IMR-90 (cell line): Measurements from ENCODE around the gene NTRK3.

Experiments used
- MAFK ChIP-seq: IDR thresholded peaks from 2 replicates; pipeline ENCODE4 v1.6.1; 2012; ENCODE audit warnings: low read depth, low read length, improper control_type of control experiment
- NFE2L2 ChIP-seq: fragments of 150-350 bp; IDR thresholded peaks from 2 replicates; pipeline ENCODE4 v1.6.1; 2016; ENCODE audit warnings: low read depth, mild to moderate bottlenecking, low read length
- POLR2A ChIP-seq: IDR thresholded peaks from 2 replicates; pipeline ENCODE4 v1.6.1; 2012; ENCODE audit warnings: mild to moderate bottlenecking, low read depth, low read length
- TF ChIP-seq, protein P1 (sequence below): conservative IDR thresholded peaks from 2 replicates; pipeline ENCODE4 v1.5.1; 2012; ENCODE audit warnings: mild to moderate bottlenecking, low read depth, low read length, improper control_type of control experiment

GRCh38 chr15:88113613-88114308 lies 142.8 kb downstream of the NTRK3 start:
- TF ChIP-seq, protein P1, sequence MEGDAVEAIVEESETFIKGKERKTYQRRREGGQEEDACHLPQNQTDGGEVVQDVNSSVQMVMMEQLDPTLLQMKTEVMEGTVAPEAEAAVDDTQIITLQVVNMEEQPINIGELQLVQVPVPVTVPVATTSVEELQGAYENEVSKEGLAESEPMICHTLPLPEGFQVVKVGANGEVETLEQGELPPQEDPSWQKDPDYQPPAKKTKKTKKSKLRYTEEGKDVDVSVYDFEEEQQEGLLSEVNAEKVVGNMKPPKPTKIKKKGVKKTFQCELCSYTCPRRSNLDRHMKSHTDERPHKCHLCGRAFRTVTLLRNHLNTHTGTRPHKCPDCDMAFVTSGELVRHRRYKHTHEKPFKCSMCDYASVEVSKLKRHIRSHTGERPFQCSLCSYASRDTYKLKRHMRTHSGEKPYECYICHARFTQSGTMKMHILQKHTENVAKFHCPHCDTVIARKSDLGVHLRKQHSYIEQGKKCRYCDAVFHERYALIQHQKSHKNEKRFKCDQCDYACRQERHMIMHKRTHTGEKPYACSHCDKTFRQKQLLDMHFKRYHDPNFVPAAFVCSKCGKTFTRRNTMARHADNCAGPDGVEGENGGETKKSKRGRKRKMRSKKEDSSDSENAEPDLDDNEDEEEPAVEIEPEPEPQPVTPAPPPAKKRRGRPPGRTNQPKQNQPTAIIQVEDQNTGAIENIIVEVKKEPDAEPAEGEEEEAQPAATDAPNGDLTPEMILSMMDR, result no peak
- TF ChIP-seq POLR2A (no peak), MAFK (no peak), NFE2L2 (no peak)
